Karpas-422 (cell line): ENCODE results near the gene CHRNB2. TPM values are rescaled to one million over a fixed set of nuclear protein-coding genes. Genes with fewer than 3 reads are reported as not detected.

ENCODE experiments used
- DNase-seq: peaks from one replicate; pipeline ENCODE4 v3.0.0-alpha.2; 2015
- H2AFZ ChIP-seq: fragments of 200-600 bp; sonication (generic); 2 replicates; pipeline ENCODE4 v1.6.1; 2014; ENCODE audit warnings: antibody characterized with exemption, low read length, mixed read lengths
- H3K27ac ChIP-seq: fragments of 200-600 bp; sonication (generic); 2 replicates; pipeline ENCODE4 v1.5.1; 2014; ENCODE audit warnings: mild to moderate bottlenecking, low read length, moderate library complexity
- H3K27me3 ChIP-seq: fragments of 200-600 bp; sonication (generic); 2 replicates; pipeline ENCODE4 v1.6.1; 2014; ENCODE audit warnings: low read length, mixed read lengths
- H3K36me3 ChIP-seq: fragments of 200-600 bp; sonication (generic); 2 replicates; pipeline ENCODE4 v1.6.1; 2014; ENCODE audit warnings: low read length, mixed read lengths; ENCODE audit not compliant: insufficient read depth
- H3K4me1 ChIP-seq: fragments of 200-600 bp; sonication (generic); 2 replicates; pipeline ENCODE4 v1.6.1; 2014; ENCODE audit warnings: mild to moderate bottlenecking, low read length, mixed read lengths
- H3K4me2 ChIP-seq: fragments of 200-600 bp; sonication (generic); 2 replicates; pipeline ENCODE4 v1.6.1; 2014; ENCODE audit warnings: low read length, low read depth, mild to moderate bottlenecking; ENCODE audit not compliant: poor library complexity, severe bottlenecking
- H3K4me3 ChIP-seq: fragments of 200-600 bp; sonication (generic); 2 replicates; pipeline ENCODE4 v1.5.1; 2014; ENCODE audit warnings: mild to moderate bottlenecking, antibody characterized with exemption, low read length, mixed read lengths
- H3K79me2 ChIP-seq: fragments of 200-600 bp; sonication (generic); 2 replicates; pipeline ENCODE4 v1.6.1; 2014; ENCODE audit warnings: mild to moderate bottlenecking, low read length, mixed read lengths
- H3K9ac ChIP-seq: fragments of 200-600 bp; sonication (generic); 2 replicates; pipeline ENCODE4 v1.6.0; 2014; ENCODE audit warnings: low read length
- H3K9me2 ChIP-seq: fragments of 200-600 bp; sonication (generic), shearing (Covaris generic); replicated peaks from 2 replicates; pipeline ENCODE4 v1.6.0; 2014; ENCODE audit warnings: mild to moderate bottlenecking, low read length, moderate library complexity; ENCODE audit not compliant: insufficient read depth
- H3K9me3 ChIP-seq: fragments of 300-700, 200-600 bp; sonication (generic); 2 replicates; pipeline ENCODE4 v1.6.1; 2014; ENCODE audit warnings: low read length, mixed read lengths
- H4K20me1 ChIP-seq: fragments of 200-600 bp; sonication (generic); 2 replicates; pipeline ENCODE4 v1.6.1; 2014; ENCODE audit warnings: mild to moderate bottlenecking, antibody characterized with exemption, low read length, low read depth; ENCODE audit not compliant: insufficient read depth
- total RNA-seq: library from RNA; depleted of rRNA; stranded (reverse); fragments of >200 nt; shearing (Covaris generic); gene quantifications from 2 replicates; pipeline ENCODE4 v1.2.3, GENCODE V29; 2014; ENCODE audit warnings: low replicate concordance

The CHRNB2 gene
- total RNA-seq, 1 experiment from 2014 or later: 0.48 TPM

GRCh38 chr1:154578058-154578418 lies 10.5 kb downstream of the CHRNB2 start:
- H3K36me3 ChIP-seq: peaks cover 22% of the 10 kb centered on the region; the same call in 1 of the 2 replicates
- H4K20me1 ChIP-seq: 0 out of 2 replicates have a peak, but pooled peaks cover 13% of the 10 kb centered on the region

GRCh38 chr1:154579374-154579773 lies 11.8 kb downstream of the CHRNB2 start:
- no peaks in the 10 kb centered on the region for H3K9me3 ChIP-seq
- no peaks in the 10 kb centered on the region for H3K27me3 ChIP-seq
- 0 out of 2 replicates have a peak, but pooled peaks cover 4% of the 10 kb centered on the region for H3K79me2 ChIP-seq
- H2AFZ ChIP-seq: no peak overlapping the region
- H3K9ac ChIP-seq: no peak overlapping the region
- peaks cover 62% of the 10 kb centered on the region for H3K4me1 ChIP-seq
- no peak overlapping the region for H3K4me3 ChIP-seq
- H3K9me2 ChIP-seq: no peaks in the 10 kb centered on the region
- peaks cover 36% of the 10 kb centered on the region for H3K36me3 ChIP-seq
- H3K4me2 ChIP-seq: no peak overlapping the region
- H4K20me1 ChIP-seq: 0 out of 2 replicates have a peak, but pooled peaks cover 24% of the 10 kb centered on the region
- no peak overlapping the region for H3K27ac ChIP-seq
- DNase-seq: no peak

More at GRCh38 chr1:154578058-154578418, 10.5 kb downstream of the CHRNB2 start:
- Histone ChIP-seq H3K27ac (peak overlapping the region; percentile 96), H3K4me1 (peaks cover 75% of the 10 kb centered on the region), H3K4me2 (no peak overlapping the region), H3K9me3 (no peaks in the 10 kb centered on the region), H3K9me2 (no peaks in the 10 kb centered on the region), H3K79me2 (no peaks in the 10 kb centered on the region), H3K9ac (peak overlapping the region; percentile 23; the same call in 1 of the 2 replicates), H3K4me3 (no peak overlapping the region), H2AFZ (no peak overlapping the region), H3K27me3 (no peaks in the 10 kb centered on the region)
- no peak for DNase-seq

- Histone ChIP-seq H3K27ac (no peak overlapping the region), H3K4me3 (no peak overlapping the region), H3K4me2 (no peak overlapping the region), H2AFZ (no peak overlapping the region), H3K9me2 (no peaks in the 10 kb centered on the region), H3K27me3 (no peaks in the 10 kb centered on the region), H3K9me3 (no peaks in the 10 kb centered on the region), H3K9ac (no peak overlapping the region), H3K36me3 (peaks cover 59% of the 10 kb centered on the region), H4K20me1 (0 out of 2 replicates have a peak, but pooled peaks cover 26% of the 10 kb centered on the region), H3K79me2 (0 out of 2 replicates have a peak, but pooled peaks cover 4% of the 10 kb centered on the region), H3K4me1 (peaks cover 47% of the 10 kb centered on the region)
- no peak for DNase-seq
Measured at GRCh38 chr1:154581766-154582165, 14.2 kb downstream of the CHRNB2 start.

GRCh38 chr1:154582885-154583284 lies 15.3 kb downstream of the CHRNB2 start:
- H3K27me3 ChIP-seq: no peaks in the 10 kb centered on the region
- H3K4me1 ChIP-seq: peaks cover 36% of the 10 kb centered on the region
- no peak overlapping the region for H3K4me3 ChIP-seq

GRCh38 chr1:154583773-154584172 lies 16.2 kb downstream of the CHRNB2 start:
- Histone ChIP-seq H3K9ac (no peak overlapping the region), H3K79me2 (peaks cover 4% of the 10 kb centered on the region; the same call in 1 of the 2 replicates)

More at GRCh38 chr1:154582885-154583284, 15.3 kb downstream of the CHRNB2 start:
- peaks cover 67% of the 10 kb centered on the region for H3K36me3 ChIP-seq
- H3K27ac ChIP-seq: no peak overlapping the region
- no peak overlapping the region for H3K4me2 ChIP-seq
- 0 out of 2 replicates have a peak, but pooled peaks cover 4% of the 10 kb centered on the region for H3K79me2 ChIP-seq
- H4K20me1 ChIP-seq: peaks cover 29% of the 10 kb centered on the region; the same call in 1 of the 2 replicates
- H2AFZ ChIP-seq: no peak overlapping the region
- H3K9me2 ChIP-seq: no peaks in the 10 kb centered on the region
- no peaks in the 10 kb centered on the region for H3K9me3 ChIP-seq
- H3K9ac ChIP-seq: no peak overlapping the region
- DNase-seq: no peak

GRCh38 chr1:154584267-154584994 lies 16.9 kb downstream of the CHRNB2 start:
- Histone ChIP-seq H3K9me2 (no peaks in the 10 kb centered on the region), H3K4me2 (no peak overlapping the region)
- DNase-seq: no peak

More at GRCh38 chr1:154583773-154584172, 16.2 kb downstream of the CHRNB2 start:
- H3K36me3 ChIP-seq: peaks cover 67% of the 10 kb centered on the region
- peaks cover 30% of the 10 kb centered on the region; the same call in 1 of the 2 replicates for H4K20me1 ChIP-seq
- no peak overlapping the region for H2AFZ ChIP-seq
- H3K9me2 ChIP-seq: no peaks in the 10 kb centered on the region
- DNase-seq: no peak
- H3K27me3 ChIP-seq: no peaks in the 10 kb centered on the region
- H3K4me2 ChIP-seq: no peak overlapping the region
- peaks cover 27% of the 10 kb centered on the region for H3K4me1 ChIP-seq
- no peak overlapping the region for H3K27ac ChIP-seq
- H3K9me3 ChIP-seq: no peaks in the 10 kb centered on the region
- H3K4me3 ChIP-seq: no peak overlapping the region

GRCh38 chr1:154586231-154586630 lies 18.7 kb downstream of the CHRNB2 start:
- H2AFZ ChIP-seq: no peak overlapping the region

More at GRCh38 chr1:154584267-154584994, 16.9 kb downstream of the CHRNB2 start:
- peaks cover 30% of the 10 kb centered on the region; the same call in 1 of the 2 replicates for H4K20me1 ChIP-seq
- H2AFZ ChIP-seq: no peak overlapping the region
- no peak overlapping the region for H3K9ac ChIP-seq
- peaks cover 68% of the 10 kb centered on the region for H3K36me3 ChIP-seq
- H3K9me3 ChIP-seq: no peaks in the 10 kb centered on the region
- H3K27me3 ChIP-seq: no peaks in the 10 kb centered on the region
- peaks cover 20% of the 10 kb centered on the region for H3K4me1 ChIP-seq
- H3K27ac ChIP-seq: 0 out of 2 replicates have a peak overlapping the region, but pooled peaks have one; percentile 18
- peaks cover 4% of the 10 kb centered on the region; the same call in 1 of the 2 replicates for H3K79me2 ChIP-seq
- H3K4me3 ChIP-seq: no peak overlapping the region

GRCh38 chr1:154586641-154587040 lies 19.1 kb downstream of the CHRNB2 start:
- H3K36me3 ChIP-seq: peaks cover 75% of the 10 kb centered on the region
- no peaks in the 10 kb centered on the region for H3K9me2 ChIP-seq
- H2AFZ ChIP-seq: no peak overlapping the region
- DNase-seq: no peak
- no peak overlapping the region for H3K9ac ChIP-seq
- no peaks in the 10 kb centered on the region for H3K9me3 ChIP-seq
- no peak overlapping the region for H3K27ac ChIP-seq
- no peak overlapping the region for H3K4me3 ChIP-seq
- no peak overlapping the region for H3K4me2 ChIP-seq
- peaks cover 9% of the 10 kb centered on the region; the same call in 1 of the 2 replicates for H3K4me1 ChIP-seq
- H4K20me1 ChIP-seq: peaks cover 25% of the 10 kb centered on the region; the same call in 1 of the 2 replicates
- peaks cover 4% of the 10 kb centered on the region; the same call in 1 of the 2 replicates for H3K79me2 ChIP-seq
- H3K27me3 ChIP-seq: no peaks in the 10 kb centered on the region

More at GRCh38 chr1:154586231-154586630, 18.7 kb downstream of the CHRNB2 start:
- Histone ChIP-seq H3K27me3 (no peaks in the 10 kb centered on the region), H3K4me3 (no peak overlapping the region), H3K9me3 (no peaks in the 10 kb centered on the region), H3K4me1 (peaks cover 9% of the 10 kb centered on the region; the same call in 1 of the 2 replicates), H3K27ac (no peak overlapping the region), H4K20me1 (peaks cover 26% of the 10 kb centered on the region; the same call in 1 of the 2 replicates), H3K4me2 (no peak overlapping the region), H3K36me3 (peaks cover 74% of the 10 kb centered on the region), H3K79me2 (peaks cover 4% of the 10 kb centered on the region; the same call in 1 of the 2 replicates), H3K9me2 (no peaks in the 10 kb centered on the region), H3K9ac (no peak overlapping the region)
- DNase-seq: no peak
